GM18951 (cell line): ENCODE measurements around the gene OR6N2.

Experiments
- POLR2A ChIP-seq: IDR thresholded peaks from 4 replicates; pipeline ENCODE4 v1.6.1; 2011; ENCODE audit warnings: mild to moderate bottlenecking; ENCODE audit not compliant: insufficient read length, insufficient read depth; ENCODE audit errors: extremely low read depth
- in situ Hi-C: fragments of 300-500 bp; cut with MboI; formaldehyde crosslinking; loops from one replicate; pipeline ENCODE4 v1.12.0; 2022; ENCODE audit warnings: low sequenced_read_pairs, mixed read lengths, inconsistent platforms; ENCODE audit not compliant: unreplicated experiment

Gene OR6N2

DNA sequence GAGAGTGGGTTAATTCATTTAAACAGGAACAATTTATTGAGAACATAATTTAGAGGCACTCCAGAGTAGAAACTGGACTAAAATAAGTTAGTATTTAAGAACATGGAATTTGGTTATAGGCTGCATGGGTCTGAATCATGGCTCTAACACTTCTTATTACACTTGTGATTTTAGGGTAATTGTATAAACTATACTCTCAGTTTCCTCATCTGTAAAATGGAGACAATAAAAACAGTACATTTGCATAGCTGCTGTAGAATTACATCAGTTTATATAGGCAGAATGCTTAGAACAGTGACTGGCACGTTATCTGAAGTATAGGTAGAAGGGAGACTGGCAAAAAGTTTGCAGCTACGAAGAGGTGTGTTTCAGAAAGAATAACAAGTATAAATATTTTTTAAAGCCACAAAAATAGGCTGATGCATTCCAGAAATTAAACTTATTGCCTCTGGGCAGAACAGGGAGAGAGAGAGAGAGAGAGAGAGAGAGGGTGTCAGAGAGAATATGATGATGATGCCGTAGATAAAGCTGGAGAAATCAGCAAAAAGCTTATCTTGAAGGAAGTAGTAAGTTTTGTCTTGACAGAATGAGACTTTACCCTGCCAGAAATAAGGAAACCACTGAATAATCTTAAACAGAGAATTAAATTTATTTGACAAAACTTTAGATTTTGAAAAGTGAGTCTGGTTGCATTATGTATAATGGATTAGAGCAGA is 52.3 kb downstream of the OR6N2 start:
- in situ Hi-C loops, result no loop called here
- no peak for TF ChIP-seq POLR2A

DNA sequence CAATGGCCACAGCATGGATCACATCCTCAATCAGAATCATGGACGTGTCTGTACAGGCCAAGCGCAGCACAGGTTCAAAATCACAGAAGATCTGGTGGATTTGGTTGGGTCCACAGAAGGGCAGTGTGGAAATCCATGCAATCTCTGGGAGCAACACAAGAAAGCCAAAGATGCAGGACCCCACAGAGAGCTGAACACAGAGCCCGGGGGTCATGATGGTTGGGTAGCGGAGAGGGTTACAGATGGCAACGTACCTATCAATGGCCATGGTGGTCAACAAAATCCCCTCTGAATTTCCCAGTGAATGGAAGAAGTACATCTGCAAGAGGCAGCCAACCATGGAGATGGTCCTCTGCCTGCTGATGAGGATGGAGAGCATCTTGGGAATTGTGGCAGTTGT is 56.6 kb downstream of the OR6N2 start:
- TF ChIP-seq POLR2A, result no peak
- in situ Hi-C loops, result no loop called here
